ENCODE results near the gene PPARD. TPM values are rescaled to one million over a fixed set of nuclear protein-coding genes. Genes with fewer than 3 reads are reported as not detected.
"Not testable (repeated sequence)": the region's sequence is repeated elsewhere in the genome, so short reads cannot be mapped to it uniquely, and the experiment has no call there.

PPARD gene
- total RNA-seq, 6 experiments from 2014 or later = 39.0 to 46.4 (median 41.2) TPM

DNA sequence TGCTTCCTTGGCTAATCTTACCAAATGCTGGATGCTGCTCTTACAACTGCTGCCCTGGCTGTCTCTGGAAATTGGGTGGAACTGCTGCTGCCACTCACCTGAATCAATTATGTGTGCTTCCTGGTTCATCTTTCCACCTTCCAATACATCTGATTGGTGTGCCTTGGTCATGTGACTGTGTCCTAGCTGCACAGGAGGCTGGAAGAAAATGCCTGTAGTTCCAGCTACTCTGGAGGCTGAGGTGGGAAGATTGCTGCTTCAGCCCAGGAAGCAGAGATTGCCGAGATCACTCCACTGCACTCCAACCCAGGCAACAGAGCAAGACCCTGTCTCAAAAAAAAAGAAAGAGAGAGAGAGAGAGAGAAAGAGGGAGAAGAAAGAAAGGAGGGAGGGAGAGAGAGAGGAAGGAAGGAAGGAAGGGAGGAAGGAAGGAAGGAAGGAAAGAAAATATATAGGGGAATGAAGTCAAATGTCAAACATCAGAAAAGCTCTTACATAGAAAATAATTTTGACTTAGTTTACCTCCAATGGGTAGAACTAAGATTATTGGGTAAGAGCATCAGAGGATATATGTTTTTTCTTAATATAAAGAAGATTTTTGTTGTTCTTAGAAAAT is 14.1 kb upstream of the PPARD start:
- H3K4me3 Mint-ChIP-seq = no peak overlapping the region

DNA sequence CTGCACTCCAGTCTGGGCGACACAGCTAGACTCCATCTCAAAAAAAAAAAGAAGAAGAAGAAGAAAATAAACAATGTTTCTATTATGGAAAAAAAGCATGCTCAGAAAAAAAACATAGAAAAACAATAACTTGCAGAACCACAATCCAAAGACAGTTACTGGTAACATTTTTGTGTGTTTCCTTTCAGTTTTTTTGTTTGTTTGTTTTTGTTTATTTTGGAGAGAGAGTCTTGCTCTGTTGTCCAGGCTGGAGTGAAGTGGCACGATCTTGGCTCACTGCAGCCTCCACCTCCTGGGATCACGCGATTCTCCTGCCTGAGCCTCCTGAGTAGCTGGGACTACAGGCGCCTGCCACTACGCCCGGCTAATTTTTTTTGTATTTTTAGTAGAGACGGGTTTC is 13.4 kb upstream of the PPARD start:
- not testable (repeated sequence) for H3K4me1 Mint-ChIP-seq (ENCODE audit: low read depth); DNase-seq; H3K27ac Mint-ChIP-seq; H3K9me3 Mint-ChIP-seq; H3K36me3 Mint-ChIP-seq (ENCODE audit: low read depth); H3K4me3 Mint-ChIP-seq
- H3K27me3 Mint-ChIP-seq (ENCODE audit: insufficient read depth) = peaks cover 21% of the 10 kb centered on the region

More for the DNA sequence above, 14.1 kb upstream of the PPARD start:
- TF ChIP-seq, protein P1, sequence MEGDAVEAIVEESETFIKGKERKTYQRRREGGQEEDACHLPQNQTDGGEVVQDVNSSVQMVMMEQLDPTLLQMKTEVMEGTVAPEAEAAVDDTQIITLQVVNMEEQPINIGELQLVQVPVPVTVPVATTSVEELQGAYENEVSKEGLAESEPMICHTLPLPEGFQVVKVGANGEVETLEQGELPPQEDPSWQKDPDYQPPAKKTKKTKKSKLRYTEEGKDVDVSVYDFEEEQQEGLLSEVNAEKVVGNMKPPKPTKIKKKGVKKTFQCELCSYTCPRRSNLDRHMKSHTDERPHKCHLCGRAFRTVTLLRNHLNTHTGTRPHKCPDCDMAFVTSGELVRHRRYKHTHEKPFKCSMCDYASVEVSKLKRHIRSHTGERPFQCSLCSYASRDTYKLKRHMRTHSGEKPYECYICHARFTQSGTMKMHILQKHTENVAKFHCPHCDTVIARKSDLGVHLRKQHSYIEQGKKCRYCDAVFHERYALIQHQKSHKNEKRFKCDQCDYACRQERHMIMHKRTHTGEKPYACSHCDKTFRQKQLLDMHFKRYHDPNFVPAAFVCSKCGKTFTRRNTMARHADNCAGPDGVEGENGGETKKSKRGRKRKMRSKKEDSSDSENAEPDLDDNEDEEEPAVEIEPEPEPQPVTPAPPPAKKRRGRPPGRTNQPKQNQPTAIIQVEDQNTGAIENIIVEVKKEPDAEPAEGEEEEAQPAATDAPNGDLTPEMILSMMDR (IDR thresholded peaks at IDR 0.05) = no peak
- H3K4me1 Mint-ChIP-seq (ENCODE audit: low read depth) = peaks cover 9% of the 10 kb centered on the region; the same call in 1 of the 2 replicates
- peaks cover 4% of the 10 kb centered on the region; the same call in 1 of the 2 replicates for H3K36me3 Mint-ChIP-seq (ENCODE audit: low read depth)
- DNase-seq = no peak
- peaks cover 15% of the 10 kb centered on the region for H3K27me3 Mint-ChIP-seq (ENCODE audit: insufficient read depth)
- no peak overlapping the region for H3K27ac Mint-ChIP-seq
- H3K9me3 Mint-ChIP-seq = peaks cover 3% of the 10 kb centered on the region; the same call in 1 of the 2 replicates

DNA sequence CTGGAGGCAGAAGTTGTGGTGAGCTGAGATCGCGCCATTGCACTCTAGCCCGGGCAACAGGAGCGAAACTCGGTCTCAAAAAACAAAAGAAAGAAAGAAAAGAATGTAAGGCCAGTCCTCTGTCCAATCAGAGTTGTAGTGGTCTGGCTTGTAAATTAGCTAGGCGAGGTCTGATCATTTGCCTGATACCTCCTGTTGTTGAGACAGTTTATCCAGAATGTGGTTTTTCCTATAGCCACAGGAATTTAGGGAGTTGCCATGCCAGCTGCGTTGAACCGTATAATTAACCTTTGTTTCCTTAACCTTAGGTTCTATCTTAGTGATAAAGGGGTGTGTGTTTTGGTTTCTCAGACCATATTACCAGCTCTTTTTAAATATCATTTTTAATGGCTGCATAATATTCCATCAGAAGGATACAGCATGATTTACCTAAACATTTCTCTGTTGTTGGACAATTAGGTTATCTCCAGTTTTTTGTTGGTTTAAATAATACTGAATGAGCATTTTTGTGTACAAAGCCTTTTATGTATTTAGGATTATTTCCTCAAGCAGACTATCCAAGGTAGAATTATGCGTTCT is 11.7 kb upstream of the PPARD start:
- H3K4me1 Mint-ChIP-seq (ENCODE audit: low read depth) = peaks cover 9% of the 10 kb centered on the region; the same call in 1 of the 2 replicates
- H3K27ac Mint-ChIP-seq = no peak overlapping the region
- H3K9me3 Mint-ChIP-seq = peaks cover 3% of the 10 kb centered on the region; the same call in 1 of the 2 replicates
- no peak for DNase-seq
- TF ChIP-seq, protein P1 (IDR thresholded peaks at IDR 0.05) = no peak
- no peak overlapping the region for H3K4me3 Mint-ChIP-seq
- H3K27me3 Mint-ChIP-seq (ENCODE audit: insufficient read depth) = peaks cover 38% of the 10 kb centered on the region
- H3K36me3 Mint-ChIP-seq (ENCODE audit: low read depth) = peaks cover 4% of the 10 kb centered on the region; the same call in 1 of the 2 replicates

DNA sequence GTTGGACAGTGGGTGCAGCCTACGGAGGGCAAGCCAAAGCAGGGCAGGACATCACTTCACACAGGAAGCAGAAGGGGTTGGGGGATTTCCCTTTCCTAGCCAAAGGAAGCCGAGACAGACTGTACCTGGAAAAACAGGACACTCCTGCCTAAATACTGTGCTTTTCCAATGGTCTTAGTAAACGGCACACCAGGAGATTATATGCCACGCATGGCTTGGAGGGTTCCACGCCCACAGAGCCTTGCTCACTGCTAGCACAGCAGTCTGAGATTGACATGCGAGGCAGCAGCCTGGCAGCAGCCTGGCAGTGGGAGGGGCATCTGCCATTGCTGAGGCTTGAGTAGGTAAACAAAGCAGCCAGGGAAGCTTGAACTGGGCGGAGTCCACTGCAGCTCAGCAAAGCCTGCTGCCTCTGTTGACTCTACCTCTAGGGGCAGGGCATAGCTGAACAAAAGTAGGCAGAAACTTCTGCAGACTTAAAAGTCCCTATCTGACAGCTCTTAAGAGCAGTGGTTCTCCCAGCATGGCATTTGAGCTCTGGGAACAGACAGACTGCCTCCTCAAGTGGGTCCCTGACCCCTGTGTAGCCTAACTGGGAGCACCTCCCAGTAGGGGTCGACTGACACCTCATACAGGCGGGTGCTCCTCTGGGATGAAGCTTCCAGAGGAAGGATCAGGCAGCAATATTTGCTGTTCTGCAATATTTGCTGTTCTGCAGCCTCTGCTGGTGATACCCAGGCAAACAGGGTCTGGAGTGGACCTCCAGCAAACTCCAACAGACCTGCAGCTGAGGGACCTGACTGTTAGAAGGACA is 10.1 kb upstream of the PPARD start:
- peaks cover 40% of the 10 kb centered on the region for H3K27me3 Mint-ChIP-seq (ENCODE audit: insufficient read depth)
- not testable (repeated sequence) for H3K9me3 Mint-ChIP-seq; H3K4me3 Mint-ChIP-seq; H3K27ac Mint-ChIP-seq; H3K36me3 Mint-ChIP-seq (ENCODE audit: low read depth)
- peaks cover 10% of the 10 kb centered on the region for H3K4me1 Mint-ChIP-seq (ENCODE audit: low read depth)
- TF ChIP-seq, protein P1 (IDR thresholded peaks at IDR 0.05) = peak; percentile 35
- DNase-seq = peak; percentile 19

DNA sequence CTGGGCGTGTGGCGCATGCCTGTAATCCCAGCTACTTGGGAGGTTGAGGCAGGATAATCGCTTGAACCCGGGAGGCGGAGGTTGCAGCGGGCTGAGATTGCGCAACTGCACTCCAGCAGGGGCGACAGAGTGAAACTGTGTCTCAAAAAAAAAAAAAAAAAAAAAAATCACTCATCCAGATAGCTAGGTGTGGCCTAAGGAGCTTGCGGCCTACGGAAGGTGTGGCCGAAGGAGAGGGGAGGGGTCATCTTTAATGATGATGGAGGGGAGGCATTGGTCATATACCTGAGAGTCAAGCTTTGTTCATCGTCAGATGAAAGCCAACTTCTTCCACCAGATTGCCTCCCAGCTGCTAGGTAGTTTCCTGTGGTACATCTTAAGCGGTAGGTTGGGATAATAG is 801 bp upstream of the PPARD start:
- Mint-ChIP-seq H3K27ac (no peak overlapping the region), H3K9me3 (no peaks in the 10 kb centered on the region), H3K4me3 (no peak overlapping the region), H3K27me3 (ENCODE audit: insufficient read depth) (peaks cover 3% of the 10 kb centered on the region), H3K36me3 (ENCODE audit: low read depth) (peaks cover 32% of the 10 kb centered on the region), H3K4me1 (ENCODE audit: low read depth) (peaks cover 37% of the 10 kb centered on the region)
- no peak for DNase-seq
- TF ChIP-seq, protein P1 (IDR thresholded peaks at IDR 0.05) = no peak

Data from HFFc6 (cell line).